CD4-positive, alpha-beta T cell (primary cell): ENCODE results near the gene GPR137B. TPM values are rescaled to one million over a fixed set of nuclear protein-coding genes. Genes with fewer than 3 reads are reported as not detected.

Source experiments
- ATAC-seq: fragments of 200-7000 bp; cut with Tn5 transposase; one replicate; pipeline ENCODE4 v1.10.0; 2022; ENCODE audit warnings: mild to moderate bottlenecking; ENCODE audit not compliant: poor library complexity
- CTCF ChIA-PET: fragments of 350-600 bp; sonication (Branson Sonifier 250); formaldehyde crosslinking; loops from one replicate; lab custom pipeline; 2021; ENCODE audit warnings: antibody characterized with exemption, inconsistent platforms; lab: Charles Lee
- POLR2A ChIA-PET: fragments of 350-600 bp; sonication (Branson Sonifier 250); formaldehyde crosslinking; loops from one replicate; lab custom pipeline; 2021; ENCODE audit warnings: antibody characterized with exemption, inconsistent platforms; lab: Charles Lee
- DNase-seq, 14 experiments: peaks; one replicate each; pipeline ENCODE4 v3.0.0-alpha.2; 2013 to 2020; ENCODE audit warnings: mixed read lengths in 2 of 14
- H3K27ac ChIP-seq, 2 donors: one replicate each; pipeline versions ENCODE4 v1.5.1 to v1.7.0; 2013; ENCODE audit warnings: low read length in 2 of 2, low read depth in 1 of 2, mild to moderate bottlenecking in 1 of 2
- H3K27me3 ChIP-seq, 2 experiments: 1 replicate in 1 of 2; 2 replicates in 1 of 2; pipeline versions ENCODE4 v1.6.1 to v1.7.0; 2013; ENCODE audit warnings: low read length in 2 of 2, control low read depth in 1 of 2, mild to moderate bottlenecking in 1 of 2, moderate library complexity in 1 of 2; ENCODE audit not compliant: insufficient read depth in 2 of 2, control insufficient read depth in 1 of 2
- H3K36me3 ChIP-seq: one replicate; pipeline ENCODE4 v1.6.1; 2013; ENCODE audit warnings: low read length, control low read depth; ENCODE audit not compliant: insufficient read depth
- H3K4me1 ChIP-seq: one replicate; pipeline ENCODE4 v1.6.1; 2013; ENCODE audit warnings: low read length, control low read depth; ENCODE audit not compliant: insufficient read depth
- H3K4me3 ChIP-seq: one replicate; pipeline ENCODE4 v1.5.1; 2013; ENCODE audit warnings: mild to moderate bottlenecking, low read length, moderate library complexity
- H3K9me3 ChIP-seq, 2 experiments: 1 replicate in 1 of 2; 2 replicates in 1 of 2; pipeline versions ENCODE4 v1.6.1 to v1.7.0; 2013; ENCODE audit warnings: low read length in 2 of 2, mild to moderate bottlenecking in 2 of 2, control low read depth in 1 of 2, moderate library complexity in 1 of 2; ENCODE audit not compliant: control insufficient read depth in 1 of 2, insufficient read depth in 1 of 2
- H3K27ac Mint-ChIP-seq: one replicate; pipeline ENCODE4 v1.8.0; 2020; ENCODE audit warnings: mixed read lengths
- H3K27me3 Mint-ChIP-seq: one replicate; pipeline ENCODE4 v1.8.0; 2021; ENCODE audit warnings: mixed read lengths
- H3K36me3 Mint-ChIP-seq: one replicate; pipeline ENCODE4 v1.8.0; 2021; ENCODE audit warnings: low read depth, mixed read lengths
- H3K4me1 Mint-ChIP-seq: one replicate; pipeline ENCODE4 v1.8.0; 2021; ENCODE audit warnings: low read depth, mixed read lengths
- H3K4me3 Mint-ChIP-seq: one replicate; pipeline ENCODE4 v1.8.0; 2020; ENCODE audit warnings: mild to moderate bottlenecking, mixed read lengths
- H3K9me3 Mint-ChIP-seq: one replicate; pipeline ENCODE4 v1.8.0; 2020; ENCODE audit warnings: mixed read lengths
- intact Hi-C, 2 experiments: fragments of 100-400 bp; cut with DNase I in 1 of 2; cut with micrococcal nuclease in 1 of 2; formaldehyde crosslinking; loops; one replicate each; pipeline versions ENCODE4 v1.15.1 to v1.9.0; 2023 to 2025; cut with DNase I, micrococcal nuclease
- total RNA-seq, 174 experiments: library from RNA in 2 of 174; stranded (reverse) in 2 of 174; gene quantifications; one replicate each; pipeline ENCODE4 v1.2.3 and lab custom pipeline; 2021 to 2026
- TF ChIP-seq, protein P1 (sequence below): fragments of 200-600 bp; IDR thresholded peaks from one replicate; pipeline ENCODE4 v1.8.0; 2022; ENCODE audit warnings: antibody characterized with exemption, mild to moderate bottlenecking

Gene GPR137B
- total RNA-seq, 2 experiments from 2014 or later: 6.3 to 7.4 TPM

DNA sequence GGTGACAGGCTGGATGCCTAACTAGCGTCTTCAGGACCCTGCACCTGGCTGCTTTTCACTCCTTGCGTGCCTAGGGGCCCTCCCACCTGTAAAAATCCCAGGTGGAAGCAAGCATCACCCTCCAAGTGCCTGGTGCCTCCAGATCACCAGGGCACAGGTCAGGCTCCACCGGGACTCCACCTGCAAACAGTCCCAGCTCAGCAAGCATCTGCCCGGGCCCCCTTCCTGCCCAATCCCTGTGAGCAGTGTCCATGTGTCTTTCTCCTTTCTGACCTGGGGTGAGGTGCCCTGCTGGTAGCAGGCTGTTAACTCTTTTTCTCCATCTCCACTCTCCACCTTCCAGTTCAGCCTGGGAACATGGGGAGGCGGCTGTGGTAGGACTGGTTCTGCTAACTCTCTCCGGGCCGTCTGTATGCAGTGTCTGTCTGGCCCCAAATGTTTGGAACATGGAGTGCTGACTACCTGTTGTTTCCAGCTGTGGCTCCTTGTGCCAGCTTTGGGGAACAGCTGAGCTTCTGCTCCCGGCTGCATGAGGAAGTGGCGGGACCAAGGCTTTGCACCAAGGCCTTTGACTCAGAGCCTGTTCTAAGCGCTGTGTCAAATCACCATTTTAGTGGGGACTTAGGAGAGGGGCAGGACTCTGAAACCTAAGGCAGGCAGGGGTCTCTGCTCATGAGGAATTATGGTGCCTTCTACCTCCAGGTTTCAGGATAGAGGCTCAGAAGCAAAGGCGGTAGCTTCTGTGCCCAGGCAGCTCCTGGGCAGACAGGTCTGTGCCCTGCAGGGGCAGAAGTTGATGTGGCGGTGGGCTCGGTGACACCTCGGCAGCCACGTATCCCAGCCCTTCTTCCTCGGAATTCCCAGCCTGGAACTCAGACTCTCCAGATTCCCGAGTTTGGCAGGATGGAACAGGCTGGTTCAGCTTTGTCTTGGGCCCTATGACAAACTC is 5.5 kb downstream of the GPR137B start:
- H3K4me3 Mint-ChIP-seq: peak overlapping the region; percentile 60
- H3K9me3 Mint-ChIP-seq: no peaks in the 10 kb centered on the region

GRCh38 chr1:236148470-236148845 is 6.1 kb downstream of the GPR137B start:
- H3K4me3 Mint-ChIP-seq: peak overlapping the region; percentile 7
- peaks cover 1% of the 10 kb centered on the region for H3K36me3 Mint-ChIP-seq
- ATAC-seq (no peak), DNase-seq (no peak)
- no peak overlapping the region for H3K4me3 ChIP-seq
- H3K4me1 ChIP-seq: peaks cover 25% of the 10 kb centered on the region
- H3K9me3 ChIP-seq: no peaks in the 10 kb centered on the region
- H3K27me3 Mint-ChIP-seq: peaks cover 2% of the 10 kb centered on the region
- no peak overlapping the region for H3K27ac Mint-ChIP-seq
- no peaks in the 10 kb centered on the region for H3K27me3 ChIP-seq
- no peaks in the 10 kb centered on the region for H3K9me3 Mint-ChIP-seq
- CTCF ChIA-PET: interaction anchor here (0.5 kb wide), 1 partner anchor 88 kb away, joined by 3 read pairs; no protein-coding TSS in a partner anchor
- intact Hi-C loops: no loop called here
- POLR2A ChIA-PET: no interaction called here
- H3K4me1 Mint-ChIP-seq: peaks cover 39% of the 10 kb centered on the region
- TF ChIP-seq, protein P1, sequence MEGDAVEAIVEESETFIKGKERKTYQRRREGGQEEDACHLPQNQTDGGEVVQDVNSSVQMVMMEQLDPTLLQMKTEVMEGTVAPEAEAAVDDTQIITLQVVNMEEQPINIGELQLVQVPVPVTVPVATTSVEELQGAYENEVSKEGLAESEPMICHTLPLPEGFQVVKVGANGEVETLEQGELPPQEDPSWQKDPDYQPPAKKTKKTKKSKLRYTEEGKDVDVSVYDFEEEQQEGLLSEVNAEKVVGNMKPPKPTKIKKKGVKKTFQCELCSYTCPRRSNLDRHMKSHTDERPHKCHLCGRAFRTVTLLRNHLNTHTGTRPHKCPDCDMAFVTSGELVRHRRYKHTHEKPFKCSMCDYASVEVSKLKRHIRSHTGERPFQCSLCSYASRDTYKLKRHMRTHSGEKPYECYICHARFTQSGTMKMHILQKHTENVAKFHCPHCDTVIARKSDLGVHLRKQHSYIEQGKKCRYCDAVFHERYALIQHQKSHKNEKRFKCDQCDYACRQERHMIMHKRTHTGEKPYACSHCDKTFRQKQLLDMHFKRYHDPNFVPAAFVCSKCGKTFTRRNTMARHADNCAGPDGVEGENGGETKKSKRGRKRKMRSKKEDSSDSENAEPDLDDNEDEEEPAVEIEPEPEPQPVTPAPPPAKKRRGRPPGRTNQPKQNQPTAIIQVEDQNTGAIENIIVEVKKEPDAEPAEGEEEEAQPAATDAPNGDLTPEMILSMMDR: no peak
- no peak overlapping the region for H3K27ac ChIP-seq
- H3K36me3 ChIP-seq: no peaks in the 10 kb centered on the region

More for the DNA sequence above, 5.5 kb downstream of the GPR137B start:
- Histone ChIP-seq H3K27me3 (no peaks in the 10 kb centered on the region), H3K27ac (no peak overlapping the region), H3K4me3 (no peak overlapping the region), H3K36me3 (no peaks in the 10 kb centered on the region), H3K9me3 (no peaks in the 10 kb centered on the region), H3K4me1 (peaks cover 28% of the 10 kb centered on the region)
- Mint-ChIP-seq H3K27me3 (peaks cover 6% of the 10 kb centered on the region), H3K27ac (no peak overlapping the region), H3K36me3 (peaks cover 6% of the 10 kb centered on the region), H3K4me1 (peaks cover 44% of the 10 kb centered on the region)
- ATAC-seq (no peak), DNase-seq (no peak)
- TF ChIP-seq, protein P1: no peak
- ChIA-PET POLR2A (no interaction called here), CTCF (interaction anchor here (0.5 kb wide), 1 partner anchor 89 kb away, joined by 3 read pairs; no protein-coding TSS in a partner anchor)
- intact Hi-C loops: no loop called here

DNA sequence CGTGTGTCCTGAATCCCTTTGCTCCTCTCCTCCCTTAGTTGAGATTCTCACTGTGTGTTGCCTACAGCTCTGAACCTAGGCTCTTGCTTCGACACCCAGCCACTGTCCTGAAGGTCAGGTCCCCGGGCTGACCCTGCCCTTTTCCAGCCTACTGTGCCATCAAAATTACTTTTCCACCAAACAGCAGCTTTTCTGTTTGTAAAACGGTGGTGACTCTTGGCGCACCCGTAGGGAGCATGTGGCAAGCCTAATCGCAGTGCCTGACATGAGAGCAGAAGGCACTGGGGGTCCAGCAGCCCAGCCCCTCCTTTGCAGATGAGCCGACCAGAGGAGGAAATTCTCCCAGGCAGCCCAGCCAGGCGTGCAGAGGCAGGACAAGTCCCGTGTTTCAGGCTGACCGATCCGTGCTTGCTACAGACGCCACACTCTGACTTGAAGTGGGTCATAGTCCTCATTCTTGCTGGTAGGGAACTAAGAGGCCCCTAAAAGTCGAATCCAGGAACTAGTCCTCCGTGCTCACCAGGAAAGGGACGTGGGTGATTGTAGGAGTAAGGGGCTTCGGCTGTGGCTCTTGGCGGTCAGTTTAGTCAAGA is 6.8 kb downstream of the GPR137B start:
- TF ChIP-seq, protein P1: no peak

More for the DNA sequence above, 6.8 kb downstream of the GPR137B start:
- Mint-ChIP-seq H3K4me3 (no peak overlapping the region), H3K36me3 (no peaks in the 10 kb centered on the region), H3K27me3 (no peaks in the 10 kb centered on the region), H3K27ac (no peak overlapping the region), H3K4me1 (peaks cover 33% of the 10 kb centered on the region), H3K9me3 (no peaks in the 10 kb centered on the region)
- H3K4me3 ChIP-seq: no peak overlapping the region
- H3K27me3 ChIP-seq: no peaks in the 10 kb centered on the region
- no peak for ATAC-seq
- H3K36me3 ChIP-seq: no peaks in the 10 kb centered on the region
- intact Hi-C loops: no loop called here
- no peak overlapping the region for H3K27ac ChIP-seq
- ChIA-PET POLR2A (interaction anchor here (0.7 kb wide), 1 partner anchor 148 kb away, joined by 3 read pairs; no protein-coding TSS in a partner anchor), CTCF (no interaction called here)
- H3K9me3 ChIP-seq: no peaks in the 10 kb centered on the region
- peaks cover 19% of the 10 kb centered on the region for H3K4me1 ChIP-seq
- DNase-seq: no peak
